ENCODE measurements around the gene EPS15.

The EPS15 gene

DNA sequence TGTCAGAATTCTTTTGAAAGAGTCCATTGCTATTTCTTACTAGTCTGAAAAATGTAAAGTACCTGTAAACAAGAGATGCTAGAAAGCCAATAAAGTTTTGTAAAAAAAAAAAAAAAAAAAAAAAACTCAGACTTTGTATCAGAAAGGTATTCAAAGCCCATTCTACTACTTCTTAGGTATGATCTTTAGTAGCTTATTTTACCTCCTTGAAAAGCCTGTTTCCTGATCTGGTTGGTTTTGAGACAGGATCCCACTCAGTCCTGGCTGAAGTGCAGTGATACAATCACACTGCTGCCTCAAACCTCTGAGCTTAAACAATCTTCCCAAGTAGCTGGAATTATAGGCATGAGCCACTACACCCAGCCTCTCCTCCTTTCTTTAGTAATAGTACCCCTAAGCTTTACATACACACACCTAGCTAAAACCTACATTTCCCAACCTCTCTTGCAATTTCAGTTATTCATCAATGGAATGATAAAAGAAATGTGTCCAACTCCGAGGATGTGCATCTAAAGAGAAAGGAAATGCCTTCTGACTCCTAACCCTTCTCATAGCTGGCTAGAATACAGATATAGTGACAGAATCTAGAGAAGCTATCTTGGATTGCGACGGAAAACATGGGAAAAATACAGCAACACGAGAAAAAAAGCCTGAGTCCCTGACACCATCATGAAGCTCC lies 30.6 kb downstream of the EPS15 start:
- H3K4me3 ChIP-seq (ENCODE audit: insufficient read depth, low read length, poor library complexity, severe bottlenecking): no peak overlapping the region
- no peak overlapping the region for H3K9ac ChIP-seq (ENCODE audit: low read length)
- no peaks in the 10 kb centered on the region for H3K27me3 ChIP-seq (ENCODE audit: low read length)
- H3K9me2 ChIP-seq (replicated peaks; ENCODE audit: insufficient read depth, low read length): no peaks in the 10 kb centered on the region
- no peak overlapping the region for H3K27ac ChIP-seq (ENCODE audit: low read depth, low read length)
- H4K20me1 ChIP-seq (ENCODE audit: low read depth, low read length): no peaks in the 10 kb centered on the region
- peaks cover 39% of the 10 kb centered on the region for H3F3A ChIP-seq (ENCODE audit: insufficient read depth)
- TF ChIP-seq, protein P1, sequence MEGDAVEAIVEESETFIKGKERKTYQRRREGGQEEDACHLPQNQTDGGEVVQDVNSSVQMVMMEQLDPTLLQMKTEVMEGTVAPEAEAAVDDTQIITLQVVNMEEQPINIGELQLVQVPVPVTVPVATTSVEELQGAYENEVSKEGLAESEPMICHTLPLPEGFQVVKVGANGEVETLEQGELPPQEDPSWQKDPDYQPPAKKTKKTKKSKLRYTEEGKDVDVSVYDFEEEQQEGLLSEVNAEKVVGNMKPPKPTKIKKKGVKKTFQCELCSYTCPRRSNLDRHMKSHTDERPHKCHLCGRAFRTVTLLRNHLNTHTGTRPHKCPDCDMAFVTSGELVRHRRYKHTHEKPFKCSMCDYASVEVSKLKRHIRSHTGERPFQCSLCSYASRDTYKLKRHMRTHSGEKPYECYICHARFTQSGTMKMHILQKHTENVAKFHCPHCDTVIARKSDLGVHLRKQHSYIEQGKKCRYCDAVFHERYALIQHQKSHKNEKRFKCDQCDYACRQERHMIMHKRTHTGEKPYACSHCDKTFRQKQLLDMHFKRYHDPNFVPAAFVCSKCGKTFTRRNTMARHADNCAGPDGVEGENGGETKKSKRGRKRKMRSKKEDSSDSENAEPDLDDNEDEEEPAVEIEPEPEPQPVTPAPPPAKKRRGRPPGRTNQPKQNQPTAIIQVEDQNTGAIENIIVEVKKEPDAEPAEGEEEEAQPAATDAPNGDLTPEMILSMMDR (IDR thresholded peaks at IDR 0.05; ENCODE audit: insufficient read depth, low read length, poor library complexity, severe bottlenecking): no peak
- no peak for TF ChIP-seq EZH2phosphoT487 (conservative IDR thresholded peaks at IDR 0.05; ENCODE audit: low read length)
- H3K9me3 ChIP-seq (ENCODE audit: insufficient read depth, low read length): no peaks in the 10 kb centered on the region
- no peak overlapping the region for H3K4me2 ChIP-seq (ENCODE audit: low read depth, low read length, poor library complexity, severe bottlenecking)
- H3K79me2 ChIP-seq (ENCODE audit: insufficient read depth, low read length): peaks cover 76% of the 10 kb centered on the region
- no peak overlapping the region for H2AFZ ChIP-seq (ENCODE audit: low read depth, low read length, severe bottlenecking)
- no peaks in the 10 kb centered on the region for H3K36me3 ChIP-seq (ENCODE audit: low read length)

DNA sequence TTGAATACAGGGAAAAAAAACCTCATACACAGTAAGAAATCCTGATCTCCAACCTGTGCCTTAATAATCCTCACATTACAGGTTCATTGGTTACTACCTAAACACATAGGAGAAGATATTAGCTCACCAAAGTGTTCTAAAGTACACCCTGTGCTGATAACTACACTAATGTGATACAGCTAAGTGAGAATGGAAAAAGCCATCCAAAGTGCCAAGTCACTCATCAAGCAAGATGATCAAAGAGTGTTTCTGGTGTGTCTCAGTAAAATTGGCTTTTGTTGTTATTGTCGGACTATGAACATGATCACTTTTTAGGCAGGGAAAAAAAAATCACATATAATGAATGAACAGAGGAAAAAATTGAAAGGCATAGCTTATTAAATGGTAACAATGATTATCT lies 31.4 kb downstream of the EPS15 start:
- Histone ChIP-seq H4K20me1 (ENCODE audit: low read depth, low read length) (no peaks in the 10 kb centered on the region), H3K9me2 (replicated peaks; ENCODE audit: insufficient read depth, low read length) (no peaks in the 10 kb centered on the region), H3K36me3 (ENCODE audit: low read length) (no peaks in the 10 kb centered on the region), H3K27me3 (ENCODE audit: low read length) (no peaks in the 10 kb centered on the region), H3K27ac (ENCODE audit: low read depth, low read length) (no peak overlapping the region), H2AFZ (ENCODE audit: low read depth, low read length, severe bottlenecking) (no peak overlapping the region), H3K9ac (ENCODE audit: low read length) (no peak overlapping the region), H3K4me2 (ENCODE audit: low read depth, low read length, poor library complexity, severe bottlenecking) (no peak overlapping the region), H3K4me3 (ENCODE audit: insufficient read depth, low read length, poor library complexity, severe bottlenecking) (no peak overlapping the region), H3F3A (ENCODE audit: insufficient read depth) (peaks cover 39% of the 10 kb centered on the region), H3K79me2 (ENCODE audit: insufficient read depth, low read length) (peaks cover 81% of the 10 kb centered on the region), H3K9me3 (ENCODE audit: insufficient read depth, low read length) (no peaks in the 10 kb centered on the region)
- TF ChIP-seq, protein P1 (IDR thresholded peaks at IDR 0.05; ENCODE audit: insufficient read depth, low read length, poor library complexity, severe bottlenecking): no peak
- no peak for TF ChIP-seq EZH2phosphoT487 (conservative IDR thresholded peaks at IDR 0.05; ENCODE audit: low read length)

DNA sequence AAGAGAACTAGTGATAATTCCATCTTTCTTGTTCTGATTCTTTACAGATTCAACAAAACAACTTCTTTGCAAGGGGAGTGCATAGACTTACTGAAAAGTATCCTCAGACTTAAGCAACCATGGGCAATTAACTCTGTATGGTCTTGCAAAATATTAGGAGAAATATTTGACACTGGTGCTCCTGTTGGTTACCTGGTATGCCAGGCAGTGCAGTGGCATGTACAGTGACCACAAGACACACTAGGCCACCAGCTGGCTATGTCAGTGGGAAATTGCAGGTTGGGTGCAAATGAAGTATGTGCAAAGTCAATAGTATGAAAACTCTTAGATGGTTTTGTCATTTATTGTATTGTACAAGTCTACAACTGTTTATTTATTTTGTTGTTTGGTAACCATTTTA lies 34.5 kb downstream of the EPS15 start:
- H3K79me2 ChIP-seq (ENCODE audit: insufficient read depth, low read length): peaks cover 65% of the 10 kb centered on the region
- H3K4me2 ChIP-seq (ENCODE audit: low read depth, low read length, poor library complexity, severe bottlenecking): no peak overlapping the region
- H3F3A ChIP-seq (ENCODE audit: insufficient read depth): peaks cover 15% of the 10 kb centered on the region; the same call in 1 of the 2 replicates
- H3K36me3 ChIP-seq (ENCODE audit: low read length): peaks cover 7% of the 10 kb centered on the region
- TF ChIP-seq, protein P1 (IDR thresholded peaks at IDR 0.05; ENCODE audit: insufficient read depth, low read length, poor library complexity, severe bottlenecking): no peak
- no peak for TF ChIP-seq EZH2phosphoT487 (conservative IDR thresholded peaks at IDR 0.05; ENCODE audit: low read length)
- no peaks in the 10 kb centered on the region for H3K9me3 ChIP-seq (ENCODE audit: insufficient read depth, low read length)
- no peak overlapping the region for H2AFZ ChIP-seq (ENCODE audit: low read depth, low read length, severe bottlenecking)
- H3K4me3 ChIP-seq (ENCODE audit: insufficient read depth, low read length, poor library complexity, severe bottlenecking): no peak overlapping the region
- H4K20me1 ChIP-seq (ENCODE audit: low read depth, low read length): no peaks in the 10 kb centered on the region
- no peaks in the 10 kb centered on the region for H3K9me2 ChIP-seq (replicated peaks; ENCODE audit: insufficient read depth, low read length)
- no peaks in the 10 kb centered on the region for H3K27me3 ChIP-seq (ENCODE audit: low read length)
- no peak overlapping the region for H3K9ac ChIP-seq (ENCODE audit: low read length)
- H3K27ac ChIP-seq (ENCODE audit: low read depth, low read length): no peak overlapping the region
